Parathyroid adenoma (tissue), 2 donors: ENCODE data around the gene SP5.

Experiments used
- H2AFZ ChIP-seq: fragments of 300-600 bp; sonication (generic); one replicate; pipeline ENCODE4 v1.7.0; 2017; ENCODE audit warnings: antibody characterized with exemption, mild to moderate bottlenecking
- H3K27ac ChIP-seq: fragments of 300-600 bp; sonication (generic); one replicate; pipeline ENCODE4 v1.7.0; 2017
- H3K27me3 ChIP-seq: fragments of 300-600 bp; sonication (generic); one replicate; pipeline ENCODE4 v1.7.0; 2017; ENCODE audit warnings: low read length; ENCODE audit not compliant: control insufficient read depth, insufficient read depth
- H3K36me3 ChIP-seq: fragments of 300-600 bp; sonication (generic); one replicate; pipeline ENCODE4 v1.7.0; 2017; ENCODE audit warnings: low read length; ENCODE audit not compliant: control insufficient read depth, insufficient read depth
- H3K4me1 ChIP-seq: fragments of 300-600 bp; sonication (generic); one replicate; pipeline ENCODE4 v1.7.0; 2017; ENCODE audit warnings: control low read depth
- H3K4me2 ChIP-seq: fragments of 300-600 bp; sonication (generic); one replicate; pipeline ENCODE4 v1.7.0; 2017; ENCODE audit warnings: low read length
- H3K4me3 ChIP-seq: fragments of 300-600 bp; sonication (generic); one replicate; pipeline ENCODE4 v1.7.0; 2017; ENCODE audit warnings: low read depth, low read length
- H3K79me2 ChIP-seq: fragments of 300-600 bp; sonication (generic); one replicate; pipeline ENCODE4 v1.7.0; 2017; ENCODE audit warnings: control low read depth
- H3K9ac ChIP-seq: fragments of 300-600 bp; sonication (generic); one replicate; pipeline ENCODE4 v1.7.0; 2017; ENCODE audit warnings: mild to moderate bottlenecking
- H3K9me3 ChIP-seq: fragments of 300-600 bp; sonication (generic); one replicate; pipeline ENCODE4 v1.7.0; 2017; ENCODE audit warnings: low read length; ENCODE audit not compliant: control insufficient read depth
- CTCF ChIP-seq: fragments of 300-600 bp; sonication (generic); IDR thresholded peaks from one replicate; pipeline ENCODE4 v1.7.0; 2017; ENCODE audit warnings: antibody characterized with exemption, mild to moderate bottlenecking
- donor health status: primary hyperparathyroidism.

SP5 gene

DNA sequence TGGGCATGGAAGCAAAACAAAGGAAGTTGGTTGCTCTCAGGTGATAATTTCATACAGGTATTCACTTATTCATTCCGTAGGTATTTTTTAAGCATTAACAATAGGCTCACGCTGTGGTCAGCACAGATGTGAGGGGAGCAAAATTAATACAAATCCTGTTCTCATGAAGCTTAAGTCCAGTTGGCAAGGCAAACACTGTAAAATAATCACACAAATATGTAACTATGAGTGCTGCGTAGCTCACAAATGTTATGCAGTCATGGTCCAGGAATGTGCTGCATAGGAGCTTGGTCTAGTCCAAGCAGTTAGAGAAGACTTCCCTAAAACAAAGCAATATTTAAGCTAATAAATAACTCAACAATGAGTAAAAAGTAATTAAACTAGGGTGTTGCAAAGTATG is 23.9 kb downstream of the SP5 start:
- Histone ChIP-seq H3K27me3 (no peaks in the 10 kb centered on the region), H3K27ac (no peak overlapping the region), H3K9ac (no peak overlapping the region), H3K9me3 (no peaks in the 10 kb centered on the region), H3K79me2 (no peaks in the 10 kb centered on the region), H3K4me2 (no peak overlapping the region), H3K4me1 (no peaks in the 10 kb centered on the region), H3K4me3 (no peak overlapping the region), H3K36me3 (no peaks in the 10 kb centered on the region), H2AFZ (no peak overlapping the region)
- TF ChIP-seq CTCF = no peak

- Histone ChIP-seq H3K4me1 (no peaks in the 10 kb centered on the region), H2AFZ (no peak overlapping the region), H3K36me3 (no peaks in the 10 kb centered on the region), H3K27ac (no peak overlapping the region), H3K79me2 (no peaks in the 10 kb centered on the region), H3K9me3 (no peaks in the 10 kb centered on the region), H3K27me3 (no peaks in the 10 kb centered on the region), H3K9ac (no peak overlapping the region), H3K4me2 (no peak overlapping the region), H3K4me3 (no peak overlapping the region)
- TF ChIP-seq CTCF = no peak
Measured at GRCh38 chr2:170739507-170740046, 24.4 kb downstream of the SP5 start.

DNA sequence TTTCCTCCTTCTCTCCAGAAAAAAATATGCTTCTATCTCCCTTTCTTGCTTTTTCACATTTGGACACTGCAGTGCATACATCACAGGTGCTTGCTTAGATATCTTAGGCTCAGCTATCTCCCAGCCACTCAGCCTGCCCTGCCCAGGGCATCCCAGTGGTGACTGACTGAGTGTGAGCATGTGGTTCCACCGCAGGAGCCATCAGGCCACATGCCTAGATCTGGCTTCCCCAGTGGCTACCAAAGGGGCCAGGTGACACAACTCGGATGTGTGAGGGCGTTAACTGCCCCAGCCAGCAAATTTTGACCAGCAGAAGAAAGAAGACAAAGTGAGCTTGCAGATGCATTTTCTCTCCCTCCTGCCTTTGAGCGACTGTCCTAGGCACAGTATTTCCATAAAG is 25.5 kb downstream of the SP5 start:
- Histone ChIP-seq H3K4me3 (no peak overlapping the region), H3K4me1 (no peaks in the 10 kb centered on the region), H3K27me3 (no peaks in the 10 kb centered on the region), H3K36me3 (no peaks in the 10 kb centered on the region), H3K79me2 (no peaks in the 10 kb centered on the region), H2AFZ (no peak overlapping the region), H3K27ac (no peak overlapping the region), H3K4me2 (no peak overlapping the region), H3K9ac (no peak overlapping the region), H3K9me3 (no peaks in the 10 kb centered on the region)
- no peak for TF ChIP-seq CTCF

- H3K27me3 ChIP-seq = no peaks in the 10 kb centered on the region
- no peak overlapping the region for H3K4me2 ChIP-seq
- no peak overlapping the region for H3K4me3 ChIP-seq
- no peaks in the 10 kb centered on the region for H3K9me3 ChIP-seq
- H2AFZ ChIP-seq = no peak overlapping the region
- no peak for TF ChIP-seq CTCF
- no peak overlapping the region for H3K9ac ChIP-seq
- H3K36me3 ChIP-seq = no peaks in the 10 kb centered on the region
- H3K4me1 ChIP-seq = no peaks in the 10 kb centered on the region
- H3K27ac ChIP-seq = no peak overlapping the region
- H3K79me2 ChIP-seq = no peaks in the 10 kb centered on the region
Measured at GRCh38 chr2:170742000-170742399, 26.9 kb downstream of the SP5 start.

GRCh38 chr2:170742896-170743529 is 27.9 kb downstream of the SP5 start:
- Histone ChIP-seq H3K4me3 (no peak overlapping the region), H3K79me2 (no peaks in the 10 kb centered on the region), H3K4me2 (no peak overlapping the region), H3K27me3 (no peaks in the 10 kb centered on the region), H3K4me1 (no peaks in the 10 kb centered on the region), H3K27ac (no peak overlapping the region), H3K9ac (no peak overlapping the region), H3K9me3 (no peaks in the 10 kb centered on the region), H3K36me3 (no peaks in the 10 kb centered on the region), H2AFZ (no peak overlapping the region)
- no peak for TF ChIP-seq CTCF
